Hepatocyte (in vitro differentiated cells): Measurements from ENCODE around the gene PTH1R. TPM values are rescaled to one million over a fixed set of nuclear protein-coding genes. Genes with fewer than 3 reads are reported as not detected.

Experiments used
- DNase-seq: peaks from one replicate; pipeline ENCODE4 v3.0.0-alpha.2; 2016; ENCODE audit warnings: low spot score
- H2AFZ ChIP-seq: fragments of 200-600 bp; sonication (generic); 2 replicates; pipeline ENCODE4 v1.6.0; 2016; ENCODE audit warnings: antibody characterized with exemption, mild to moderate bottlenecking
- H3K27ac ChIP-seq: fragments of 200-600 bp; sonication (generic); 2 replicates; pipeline ENCODE4 v1.5.1; 2016; ENCODE audit warnings: mild to moderate bottlenecking
- H3K27me3 ChIP-seq: fragments of 200-600 bp; sonication (generic); 2 replicates; pipeline ENCODE4 v1.6.1; 2016
- H3K36me3 ChIP-seq: fragments of 200-600 bp; sonication (generic); replicated peaks from 2 replicates; pipeline ENCODE4 v1.5.1; 2016; ENCODE audit warnings: low read depth; ENCODE audit not compliant: insufficient read depth
- H3K4me1 ChIP-seq: fragments of 200-600 bp; sonication (generic); 2 replicates; pipeline ENCODE4 v1.5.1; 2016; ENCODE audit warnings: mild to moderate bottlenecking, moderate library complexity; ENCODE audit not compliant: insufficient read depth
- H3K4me2 ChIP-seq: fragments of 200-600 bp; sonication (generic); 2 replicates; pipeline ENCODE4 v1.6.0; 2016
- H3K4me3 ChIP-seq: fragments of 200-600 bp; sonication (generic); 2 replicates; pipeline ENCODE4 v1.5.1; 2016; ENCODE audit warnings: mild to moderate bottlenecking
- H3K79me2 ChIP-seq: fragments of 200-600 bp; sonication (generic); 2 replicates; pipeline ENCODE4 v1.6.0; 2017; ENCODE audit warnings: mild to moderate bottlenecking
- H3K9me2 ChIP-seq: fragments of 200-600 bp; sonication (generic); replicated peaks from 2 replicates; pipeline ENCODE4 v1.6.0; 2017; ENCODE audit warnings: mild to moderate bottlenecking; ENCODE audit not compliant: insufficient read depth
- H3K9me3 ChIP-seq: fragments of 200-600 bp; sonication (generic); 2 replicates; pipeline ENCODE4 v1.5.1; 2016; ENCODE audit warnings: low read depth, mild to moderate bottlenecking
- H4K20me1 ChIP-seq: fragments of 200-600 bp; sonication (generic); 2 replicates; pipeline ENCODE4 v1.6.0; 2016; ENCODE audit warnings: mild to moderate bottlenecking; ENCODE audit not compliant: insufficient read depth, poor library complexity, severe bottlenecking
- EZH2 ChIP-seq: fragments of 200-600 bp; sonication (generic); IDR thresholded peaks from 2 replicates; pipeline ENCODE4 v1.6.1; 2016; ENCODE audit warnings: antibody characterized with exemption, mild to moderate bottlenecking, borderline replicate concordance
- EZH2phosphoT487 ChIP-seq: fragments of 200-600 bp; sonication (generic); IDR thresholded peaks from one replicate; pipeline ENCODE4 v1.6.1; 2018; ENCODE audit warnings: antibody characterized with exemption, mild to moderate bottlenecking, low read depth, moderate library complexity; ENCODE audit not compliant: unreplicated experiment, severe bottlenecking
- WGBS: methylation state at CpG from one replicate; pipeline ENCODE4 v1.1.6; 2016; ENCODE audit warnings: low lambda C conversion rate; ENCODE audit errors: missing lambda C conversion rate; 5-methylcytosine and 5-hydroxymethylcytosine counted together
- polyA plus RNA-seq: library from polyadenylated mRNA; unstranded; fragments of >200 nt; fragmentation: Nextera tagmentation; extraction: Ambion mirVana; gene quantifications from 2 replicates; pipeline ENCODE4 v1.2.1, GENCODE V29; 2016
- total RNA-seq: library from RNA; depleted of rRNA; stranded (reverse); fragments of >200 nt; gene quantifications from 2 replicates; pipeline ENCODE4 v1.2.3, GENCODE V29; 2014
- TF ChIP-seq, protein P1 (sequence below): fragments of 200-600 bp; sonication (generic); IDR thresholded peaks from 2 replicates; pipeline ENCODE4 v1.5.1; 2016; ENCODE audit warnings: antibody characterized with exemption, mild to moderate bottlenecking; ENCODE audit not compliant: poor library complexity

The PTH1R gene
- total and polyA plus RNA-seq, 2 experiments from 2014 or later: 14.5 to 31.0 TPM

DNA sequence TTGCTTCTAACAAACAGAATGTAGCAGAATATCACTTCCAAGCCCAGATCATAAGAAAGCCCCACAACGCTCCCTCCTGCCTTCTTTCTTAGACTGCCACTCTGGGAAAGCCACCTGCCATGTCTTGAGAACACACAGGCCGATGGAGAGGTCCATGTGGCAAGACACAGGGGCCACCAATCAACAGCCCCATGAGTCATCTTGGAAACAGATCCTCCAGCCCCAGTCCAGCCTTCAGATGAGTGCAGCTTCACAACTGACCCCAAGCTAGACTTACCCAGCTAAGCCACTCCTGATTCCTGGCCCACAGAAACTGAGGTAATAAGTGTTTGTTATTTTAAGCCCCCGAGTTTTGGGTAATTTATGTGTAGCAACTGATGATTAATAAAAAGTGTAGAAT lies 39.7 kb downstream of the PTH1R start:
- 98% methylated on average over 3 of the region's 3 CpGs for WGBS
- H3K36me3 ChIP-seq: no peaks in the 10 kb centered on the region

GRCh38 chr3:46918202-46918601 lies 40.7 kb downstream of the PTH1R start:
- Histone ChIP-seq H3K27ac (no peak overlapping the region), H3K4me3 (no peak overlapping the region), H4K20me1 (no peaks in the 10 kb centered on the region), H3K4me2 (no peak overlapping the region), H3K9me3 (peaks cover 6% of the 10 kb centered on the region), H3K27me3 (no peaks in the 10 kb centered on the region), H3K9me2 (no peaks in the 10 kb centered on the region), H3K79me2 (no peaks in the 10 kb centered on the region), H3K36me3 (no peaks in the 10 kb centered on the region), H2AFZ (no peak overlapping the region), H3K4me1 (no peaks in the 10 kb centered on the region)
- TF ChIP-seq, protein P1, sequence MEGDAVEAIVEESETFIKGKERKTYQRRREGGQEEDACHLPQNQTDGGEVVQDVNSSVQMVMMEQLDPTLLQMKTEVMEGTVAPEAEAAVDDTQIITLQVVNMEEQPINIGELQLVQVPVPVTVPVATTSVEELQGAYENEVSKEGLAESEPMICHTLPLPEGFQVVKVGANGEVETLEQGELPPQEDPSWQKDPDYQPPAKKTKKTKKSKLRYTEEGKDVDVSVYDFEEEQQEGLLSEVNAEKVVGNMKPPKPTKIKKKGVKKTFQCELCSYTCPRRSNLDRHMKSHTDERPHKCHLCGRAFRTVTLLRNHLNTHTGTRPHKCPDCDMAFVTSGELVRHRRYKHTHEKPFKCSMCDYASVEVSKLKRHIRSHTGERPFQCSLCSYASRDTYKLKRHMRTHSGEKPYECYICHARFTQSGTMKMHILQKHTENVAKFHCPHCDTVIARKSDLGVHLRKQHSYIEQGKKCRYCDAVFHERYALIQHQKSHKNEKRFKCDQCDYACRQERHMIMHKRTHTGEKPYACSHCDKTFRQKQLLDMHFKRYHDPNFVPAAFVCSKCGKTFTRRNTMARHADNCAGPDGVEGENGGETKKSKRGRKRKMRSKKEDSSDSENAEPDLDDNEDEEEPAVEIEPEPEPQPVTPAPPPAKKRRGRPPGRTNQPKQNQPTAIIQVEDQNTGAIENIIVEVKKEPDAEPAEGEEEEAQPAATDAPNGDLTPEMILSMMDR: no peak
- TF ChIP-seq EZH2 (no peak), EZH2phosphoT487 (no peak)
- no peak for DNase-seq
- WGBS: 100% methylated on average over 1 of the region's 1 CpG

More for the DNA sequence above, 39.7 kb downstream of the PTH1R start:
- H3K27me3 ChIP-seq: no peaks in the 10 kb centered on the region
- no peak overlapping the region for H3K4me2 ChIP-seq
- H4K20me1 ChIP-seq: no peaks in the 10 kb centered on the region
- H3K9me3 ChIP-seq: peaks cover 6% of the 10 kb centered on the region
- no peak overlapping the region for H3K27ac ChIP-seq
- DNase-seq: no peak
- no peak overlapping the region for H2AFZ ChIP-seq
- no peak overlapping the region for H3K4me3 ChIP-seq
- H3K4me1 ChIP-seq: no peaks in the 10 kb centered on the region
- TF ChIP-seq, protein P1: no peak
- TF ChIP-seq EZH2 (no peak), EZH2phosphoT487 (no peak)
- no peaks in the 10 kb centered on the region for H3K9me2 ChIP-seq
- no peaks in the 10 kb centered on the region for H3K79me2 ChIP-seq

GRCh38 chr3:46918634-46919033 lies 41.1 kb downstream of the PTH1R start:
- Histone ChIP-seq H3K79me2 (no peaks in the 10 kb centered on the region), H3K4me1 (no peaks in the 10 kb centered on the region), H2AFZ (no peak overlapping the region), H3K9me2 (no peaks in the 10 kb centered on the region), H3K4me3 (no peak overlapping the region), H3K36me3 (no peaks in the 10 kb centered on the region), H3K27ac (no peak overlapping the region), H4K20me1 (no peaks in the 10 kb centered on the region), H3K9me3 (peaks cover 6% of the 10 kb centered on the region), H3K27me3 (no peaks in the 10 kb centered on the region), H3K4me2 (no peak overlapping the region)
- TF ChIP-seq EZH2 (no peak), EZH2phosphoT487 (no peak)
- TF ChIP-seq, protein P1: no peak
- WGBS: 100% methylated on average over 4 of the region's 4 CpGs
- DNase-seq: no peak

GRCh38 chr3:46921041-46921440 lies 43.5 kb downstream of the PTH1R start:
- 97% methylated on average over 4 of the region's 4 CpGs for WGBS
- H3K36me3 ChIP-seq: no peaks in the 10 kb centered on the region
- no peak overlapping the region for H3K27ac ChIP-seq
- H3K4me2 ChIP-seq: no peak overlapping the region
- no peak overlapping the region for H2AFZ ChIP-seq
- TF ChIP-seq, protein P1: no peak
- TF ChIP-seq EZH2 (no peak), EZH2phosphoT487 (no peak)
- H3K4me1 ChIP-seq: no peaks in the 10 kb centered on the region
- no peaks in the 10 kb centered on the region for H3K9me2 ChIP-seq
- H3K79me2 ChIP-seq: peaks cover 9% of the 10 kb centered on the region
- H3K9me3 ChIP-seq: peaks cover 6% of the 10 kb centered on the region
- no peaks in the 10 kb centered on the region for H4K20me1 ChIP-seq
- H3K27me3 ChIP-seq: no peaks in the 10 kb centered on the region
- DNase-seq: no peak
- H3K4me3 ChIP-seq: no peak overlapping the region
